Heart left ventricle (tissue), 16 donors: Measurements from ENCODE around the gene XRCC6. TPM values are rescaled to one million over a fixed set of nuclear protein-coding genes. Genes with fewer than 3 reads are reported as not detected.

ENCODE experiments used
- ATAC-seq, 4 donors: fragments of 200-7000 bp; cut with Tn5 transposase; one replicate each; pipeline ENCODE4 v1.9.1; 2020 to 2022; ENCODE audit warnings: moderate library complexity in 4 of 4, mild to moderate bottlenecking in 3 of 4, moderate number of reproducible peaks in 1 of 4
- DNase-seq, 5 donors: peaks; one replicate each; pipeline ENCODE4 v3.0.0-alpha.2; 2020
- H3K27ac ChIP-seq, 12 donors: fragments of 200-600 bp; sonication (generic) in 4 of 12; one replicate each; pipeline versions ENCODE4 v1.5.0 to v1.8.0; 2016 to 2022; ENCODE audit warnings: mild to moderate bottlenecking in 2 of 12
- H3K27me3 ChIP-seq, 9 donors: fragments of 200-600 bp; sonication (generic) in 2 of 9; one replicate each; pipeline versions ENCODE4 v1.5.1 to v1.8.0; 2016 to 2022; ENCODE audit warnings: mild to moderate bottlenecking in 3 of 9
- H3K36me3 ChIP-seq, 9 donors: fragments of 200-600 bp; sonication (generic) in 2 of 9; one replicate each; pipeline versions ENCODE4 v1.5.0 to v1.8.0; 2018 to 2022; ENCODE audit warnings: mild to moderate bottlenecking in 2 of 9
- H3K4me1 ChIP-seq, 12 donors: fragments of 200-600 bp; sonication (generic) in 4 of 12; one replicate each; pipeline versions ENCODE4 v1.5.0 to v1.8.0; 2016 to 2022; ENCODE audit warnings: mild to moderate bottlenecking in 3 of 12
- H3K4me3 ChIP-seq, 12 donors: fragments of 200-600 bp; sonication (generic) in 4 of 12; one replicate each; pipeline versions ENCODE4 v1.5.0 to v1.8.0; 2017 to 2022; ENCODE audit warnings: mild to moderate bottlenecking in 9 of 12, moderate library complexity in 4 of 12
- H3K9me3 ChIP-seq, 12 donors: fragments of 200-600 bp; sonication (generic) in 4 of 12; one replicate each; pipeline versions ENCODE4 v1.5.0 to v1.8.0; 2016 to 2022; ENCODE audit warnings: mild to moderate bottlenecking in 1 of 12
- POLR2A ChIP-seq, 2 donors: fragments of 450-650 bp; IDR thresholded peaks; one replicate each; pipeline ENCODE4 v1.6.1; 2017; ENCODE audit warnings: antibody characterized with exemption in 2 of 2, mild to moderate bottlenecking in 2 of 2, moderate library complexity in 2 of 2
- WGBS, 4 donors: extraction: QIAGEN DNeasy Blood & Tissue Kit in 2 of 4; methylation state at CpG; one replicate each; pipeline versions ENCODE4 v1.1.5 to v1.1.7; 2013 to 2018; 5-methylcytosine and 5-hydroxymethylcytosine counted together
- intact Hi-C, 10 donors: fragments of 100-400 bp; cut with DNase I; formaldehyde crosslinking; loops; one replicate each; pipeline versions ENCODE4 v1.11.1 to v1.14.2; 2022
- polyA plus RNA-seq, 2 donors: library from polyadenylated mRNA; stranded (reverse); fragments of 200-250 nt; gene quantifications; one replicate each; pipeline ENCODE4 v1.2.3, GENCODE V29; 2013
- total RNA-seq, 9 donors: library from RNA; depleted of rRNA in 2 of 9; stranded (reverse); fragments of >200 nt in 2 of 9; fragmentation: NEBNext Ultra II Directional in 3 of 9; extraction: Animal tissue kit (Norgen Biotek cat#: 25700) in 3 of 9; gene quantifications; one replicate each; pipeline versions ENCODE4 v1.1.0 to v1.2.4, GENCODE V29; 2016 to 2023
- TF ChIP-seq, protein P1 (sequence below), 12 donors: fragments of 200-600 bp; sonication (generic) in 4 of 12; IDR thresholded peaks; one replicate each; pipeline versions ENCODE4 v1.5.0 to v1.8.0; 2018 to 2022; ENCODE audit warnings: antibody characterized with exemption in 12 of 12, mild to moderate bottlenecking in 5 of 12
- donor health status: ischemic (EF 13 %, LVEDD 7.1; RV severe dilation, severe dysfunction).
- donor health status: healthy with polysubstance abuse.
- donor health status: DM: no; HTN: yes; CAD: no.
- donor health status: DM: no; HTN: no; CAD: no.
- donor health status: ischemic (EF 25% LVEDD 6.9; RV normal size, moderate dysfunction).
- donor health status: ischemic (EF 25% LVEDD 5.7; RV mildly dilated, moderate dysfunction).
- donor health status: healthy.
- donor health status: DM: yes; HTN: yes; CAD: no.
- donor health status: ischemic (EF 35%, LVEDD 5.7; RV mildly dilated, moderate dysfunction).
- donor health status: nonischemic (EF 11% LVEDD 7.7; RV severe dilation, severe dysfunction).
- donor health status: DM: yes; HTN: yes; CAD: no.
- donor health status: PGD.
- donor health status: ischemic (EF 29% LVEDD 5.4; RV normal size, mild dysfunction).
- donor health status: nonischemic (EF 23%, LVEDD 6.1; RV moderate dilation, normal function).

Gene XRCC6
- total and polyA plus RNA-seq, 11 donors, result 123 to 231 (median 176) TPM

DNA sequence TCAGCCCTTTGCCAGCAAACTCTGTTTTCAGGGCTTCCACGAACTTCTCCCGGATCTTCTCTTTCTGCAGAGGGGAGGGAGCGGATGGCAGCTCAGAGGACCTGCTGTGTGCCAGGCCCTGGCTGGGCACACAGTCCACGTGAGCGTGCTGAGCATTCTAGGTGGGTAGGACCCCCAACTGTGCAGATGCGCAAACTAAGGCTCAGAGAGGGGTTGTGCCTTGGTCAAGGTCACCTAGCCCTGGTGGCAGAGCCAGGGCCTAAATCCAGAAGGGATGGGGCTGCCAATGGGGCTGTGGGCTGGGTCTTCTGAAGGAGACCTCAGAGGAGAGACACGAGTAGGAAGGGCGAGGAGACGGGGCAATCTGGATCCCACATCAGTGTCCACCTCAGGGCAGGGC is 42.3 kb upstream of the XRCC6 start:
- DNase-seq, result no peak
- intact Hi-C loops, result no loop called here
- H3K4me3 ChIP-seq, result no peak overlapping the region
- 88 to 95% (median 91%) methylated on average over 9 of the region's 9 CpGs for WGBS, 4 donors
- TF ChIP-seq, protein P1, sequence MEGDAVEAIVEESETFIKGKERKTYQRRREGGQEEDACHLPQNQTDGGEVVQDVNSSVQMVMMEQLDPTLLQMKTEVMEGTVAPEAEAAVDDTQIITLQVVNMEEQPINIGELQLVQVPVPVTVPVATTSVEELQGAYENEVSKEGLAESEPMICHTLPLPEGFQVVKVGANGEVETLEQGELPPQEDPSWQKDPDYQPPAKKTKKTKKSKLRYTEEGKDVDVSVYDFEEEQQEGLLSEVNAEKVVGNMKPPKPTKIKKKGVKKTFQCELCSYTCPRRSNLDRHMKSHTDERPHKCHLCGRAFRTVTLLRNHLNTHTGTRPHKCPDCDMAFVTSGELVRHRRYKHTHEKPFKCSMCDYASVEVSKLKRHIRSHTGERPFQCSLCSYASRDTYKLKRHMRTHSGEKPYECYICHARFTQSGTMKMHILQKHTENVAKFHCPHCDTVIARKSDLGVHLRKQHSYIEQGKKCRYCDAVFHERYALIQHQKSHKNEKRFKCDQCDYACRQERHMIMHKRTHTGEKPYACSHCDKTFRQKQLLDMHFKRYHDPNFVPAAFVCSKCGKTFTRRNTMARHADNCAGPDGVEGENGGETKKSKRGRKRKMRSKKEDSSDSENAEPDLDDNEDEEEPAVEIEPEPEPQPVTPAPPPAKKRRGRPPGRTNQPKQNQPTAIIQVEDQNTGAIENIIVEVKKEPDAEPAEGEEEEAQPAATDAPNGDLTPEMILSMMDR (IDR thresholded peaks at IDR 0.05), result no peak
- TF ChIP-seq POLR2A (IDR thresholded peaks at IDR 0.05), result no peak
- no peaks in the 10 kb centered on the region for H3K27me3 ChIP-seq
- H3K9me3 ChIP-seq, result no peaks in the 10 kb centered on the region
- ATAC-seq, result peak in 1 of 4 donors; percentile 1
- H3K4me1 ChIP-seq, result peaks cover 0 to 48% (median 11%) of the 10 kb centered on the region in 12 donors
- peak overlapping the region in 4 of 12 donors; percentile 11 to 75 (median 22) for H3K27ac ChIP-seq
- H3K36me3 ChIP-seq, result peaks cover 0 to 65% (median 25%) of the 10 kb centered on the region in 9 donors

DNA sequence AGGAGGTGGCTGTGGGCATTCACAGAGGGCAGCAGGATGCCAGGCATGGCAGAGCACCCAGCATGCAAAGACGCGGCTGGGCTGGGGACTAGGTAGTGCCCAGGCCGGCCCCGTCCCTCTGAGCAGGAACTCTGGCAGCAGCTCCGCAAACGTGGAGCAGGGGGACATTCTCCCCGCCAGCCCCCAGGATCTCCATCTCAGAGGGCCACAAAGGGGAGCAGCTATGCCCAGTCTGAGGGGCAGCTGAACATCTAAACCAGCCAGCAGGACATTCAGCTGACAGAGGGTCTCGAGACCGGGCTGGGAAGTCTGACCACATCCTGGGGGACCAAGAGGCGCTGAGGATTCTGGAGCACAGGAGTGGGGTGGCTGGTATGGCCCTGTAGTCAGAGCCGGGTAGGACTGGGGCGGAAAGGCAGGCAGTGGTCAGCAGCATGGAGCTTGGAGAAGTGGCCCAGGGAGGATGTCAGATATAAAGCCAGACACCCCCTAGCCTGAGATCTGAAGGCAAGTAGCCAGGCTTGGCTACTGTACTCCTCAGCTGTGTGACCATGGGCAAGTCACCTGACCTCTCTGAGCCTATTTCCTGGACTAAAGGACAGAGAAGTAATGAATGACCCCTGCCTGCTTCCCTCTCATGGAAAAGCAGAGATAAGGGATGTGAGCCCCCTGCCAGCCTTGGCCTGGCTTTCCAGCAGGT is 41.6 kb upstream of the XRCC6 start:
- ATAC-seq (peak in 1 of 4 donors; percentile 1), DNase-seq (peak in 1 of 5 donors; percentile 43)
- Histone ChIP-seq H3K9me3 (no peaks in the 10 kb centered on the region), H3K27ac (peak overlapping the region in 2 of 12 donors; percentile 11 to 15), H3K27me3 (no peaks in the 10 kb centered on the region), H3K4me3 (no peak overlapping the region), H3K36me3 (peaks cover 0 to 71% (median 27%) of the 10 kb centered on the region in 9 donors), H3K4me1 (peaks cover 0 to 42% (median 11%) of the 10 kb centered on the region in 12 donors)
- 84 to 96% (median 89%) methylated on average over 7 to 12 of the region's 12 CpGs for WGBS, 4 donors
- intact Hi-C loops, result no loop called here
- no peak for TF ChIP-seq POLR2A (IDR thresholded peaks at IDR 0.05)
- TF ChIP-seq, protein P1 (IDR thresholded peaks at IDR 0.05), result no peak

DNA sequence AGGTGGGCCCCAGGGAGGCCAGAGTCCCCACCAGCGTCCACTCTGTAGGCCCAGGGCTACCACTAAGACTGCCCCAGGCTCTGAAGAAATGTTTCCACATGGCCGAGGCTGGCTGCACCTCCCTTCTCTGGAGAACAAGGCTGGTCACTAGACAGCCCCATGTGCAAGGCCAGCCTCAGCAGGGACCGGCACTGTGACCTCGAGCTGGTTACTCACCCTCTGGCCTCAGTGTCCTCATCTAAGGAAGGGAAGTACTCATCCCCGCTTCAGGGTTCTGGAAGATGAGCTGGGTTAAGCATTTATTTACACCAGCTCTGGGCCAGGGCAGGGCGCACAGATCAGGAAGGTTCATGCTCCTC is 41.1 kb upstream of the XRCC6 start:
- H3K9me3 ChIP-seq, result no peaks in the 10 kb centered on the region
- no peak for ATAC-seq
- no peak for DNase-seq
- H3K36me3 ChIP-seq, result peaks cover 0 to 76% (median 29%) of the 10 kb centered on the region in 9 donors
- H3K27ac ChIP-seq, result no peak overlapping the region
- no peaks in the 10 kb centered on the region for H3K27me3 ChIP-seq
- H3K4me1 ChIP-seq, result peaks cover 0 to 36% (median 7%) of the 10 kb centered on the region in 12 donors
- 73 to 97% (median 86%) methylated on average over 5 to 6 of the region's 6 CpGs for WGBS, 4 donors
- intact Hi-C loops, result loop anchor here in 1 of 10 donors (5.0 kb wide), 1 partner anchor 38 kb away; the partner anchor contains the start of gene POLR3H
- TF ChIP-seq POLR2A (IDR thresholded peaks at IDR 0.05), result no peak
- TF ChIP-seq, protein P1 (IDR thresholded peaks at IDR 0.05), result no peak
- H3K4me3 ChIP-seq, result no peak overlapping the region

DNA sequence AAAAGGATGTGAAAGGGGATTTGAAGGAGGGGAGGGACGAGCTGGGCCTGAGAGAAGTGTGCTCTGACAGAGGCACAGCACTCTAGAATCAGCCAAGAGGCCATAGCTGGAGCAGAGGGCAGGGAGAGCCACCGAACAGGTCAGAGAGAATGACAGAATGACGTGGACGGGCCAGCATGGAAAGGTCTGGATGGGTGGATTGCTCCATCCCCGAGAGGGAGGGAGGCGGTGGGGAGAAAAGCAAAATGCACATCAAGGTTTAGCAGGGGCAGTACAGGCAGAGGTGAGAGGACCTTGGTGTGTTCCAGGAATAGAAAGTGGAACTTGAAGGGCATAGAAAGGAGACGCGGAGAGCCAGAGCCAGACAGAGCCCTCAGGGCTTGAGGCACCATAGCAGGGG is 38.4 kb upstream of the XRCC6 start:
- Histone ChIP-seq H3K4me1 (peaks cover 0 to 19% (median under 1%) of the 10 kb centered on the region in 12 donors), H3K9me3 (no peaks in the 10 kb centered on the region), H3K4me3 (no peak overlapping the region), H3K36me3 (peaks cover 0 to 70% (median 26%) of the 10 kb centered on the region in 9 donors), H3K27ac (peak overlapping the region in 9 of 12 donors; percentile 18 to 64 (median 52)), H3K27me3 (no peaks in the 10 kb centered on the region)
- intact Hi-C loops, result loop anchor here in 1 of 10 donors (5.0 kb wide), 1 partner anchor 40 kb away; the partner anchor contains the start of gene POLR3H
- no peak for TF ChIP-seq POLR2A (IDR thresholded peaks at IDR 0.05)
- TF ChIP-seq, protein P1 (IDR thresholded peaks at IDR 0.05), result no peak
- ATAC-seq, result peak; percentile 2 to 42 (median 32)
- peak in 1 of 5 donors; percentile 56 for DNase-seq
- WGBS, 4 donors, result 51 to 60% (median 53%) methylated on average over 8 of the region's 8 CpGs
